CD4-positive, alpha-beta T cell treated with Interleukin-10 for 1 hour (primary cell): Measurements from ENCODE around the gene DHFR.
"Not testable (repeated sequence)": the region's sequence is repeated elsewhere in the genome, so short reads cannot be mapped to it uniquely, and the experiment has no call there.

ENCODE experiments used
- DNase-seq: peaks from one replicate; pipeline ENCODE4 v3.0.0-alpha.2; 2020

The DHFR gene

GRCh38 chr5:80591352-80591751 is 63.4 kb downstream of the DHFR start:
- no peak for DNase-seq

- no peak for DNase-seq
Observed at GRCh38 chr5:80590766-80591165, 64.0 kb downstream of the DHFR start.

GRCh38 chr5:80588858-80589540 is 65.8 kb downstream of the DHFR start:
- DNase-seq = no peak

GRCh38 chr5:80584770-80585169 is 70.0 kb downstream of the DHFR start:
- DNase-seq = no peak

GRCh38 chr5:80580291-80580690 is 74.5 kb downstream of the DHFR start:
- DNase-seq = not testable (repeated sequence)

GRCh38 chr5:80579050-80579449 is 75.7 kb downstream of the DHFR start:
- DNase-seq = no peak

- no peak for DNase-seq
Observed at GRCh38 chr5:80577707-80578106, 77.1 kb downstream of the DHFR start.

- DNase-seq = no peak
Observed at GRCh38 chr5:80576383-80576782, 78.4 kb downstream of the DHFR start.
